GM18519 (cell line): ENCODE measurements around the gene HOXD13.

Experiments
- ATAC-seq: cut with Tn5 transposase; IDR thresholded peaks from one replicate; pipeline ENCODE4 v1.9.1; 2021; ENCODE audit warnings: mild to moderate bottlenecking, moderate library complexity; ENCODE audit not compliant: unreplicated experiment, low FRiP score

The HOXD13 gene

DNA sequence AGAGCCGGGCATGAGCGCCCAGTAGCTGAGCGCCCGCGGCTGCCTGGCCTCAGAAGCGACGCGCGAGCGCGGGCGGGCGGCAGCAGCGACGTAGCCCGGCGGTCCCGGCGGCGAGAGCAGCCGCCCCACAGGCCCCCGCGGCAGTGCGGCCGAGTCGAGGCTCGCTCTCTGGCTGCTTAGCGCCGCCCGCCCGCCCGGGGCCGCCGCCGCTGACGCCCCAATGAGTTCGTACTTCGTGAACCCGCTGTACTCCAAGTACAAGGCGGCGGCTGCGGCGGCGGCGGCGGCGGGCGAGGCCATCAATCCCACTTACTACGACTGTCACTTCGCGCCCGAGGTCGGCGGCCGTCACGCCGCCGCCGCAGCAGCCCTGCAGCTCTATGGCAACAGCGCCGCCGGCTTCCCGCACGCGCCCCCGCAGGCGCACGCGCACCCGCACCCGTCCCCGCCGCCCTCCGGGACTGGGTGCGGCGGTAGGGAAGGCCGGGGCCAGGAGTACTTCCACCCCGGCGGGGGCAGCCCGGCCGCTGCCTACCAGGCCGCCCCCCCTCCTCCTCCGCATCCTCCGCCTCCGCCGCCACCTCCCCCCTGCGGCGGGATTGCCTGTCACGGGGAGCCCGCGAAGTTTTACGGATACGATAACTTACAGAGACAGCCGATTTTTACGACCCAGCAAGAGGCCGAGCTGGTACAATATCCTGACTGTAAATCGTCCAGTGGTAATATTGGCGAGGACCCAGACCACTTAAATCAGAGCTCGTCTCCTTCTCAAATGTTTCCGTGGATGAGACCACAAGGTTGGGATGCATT lies 37.8 kb downstream of the HOXD13 start:
- no peak for ATAC-seq

- ATAC-seq, result no peak
Measured at GRCh38 chr2:176130957-176131847, 38.7 kb downstream of the HOXD13 start.

GRCh38 chr2:176131848-176132158 lies 39.3 kb downstream of the HOXD13 start:
- no peak for ATAC-seq

DNA sequence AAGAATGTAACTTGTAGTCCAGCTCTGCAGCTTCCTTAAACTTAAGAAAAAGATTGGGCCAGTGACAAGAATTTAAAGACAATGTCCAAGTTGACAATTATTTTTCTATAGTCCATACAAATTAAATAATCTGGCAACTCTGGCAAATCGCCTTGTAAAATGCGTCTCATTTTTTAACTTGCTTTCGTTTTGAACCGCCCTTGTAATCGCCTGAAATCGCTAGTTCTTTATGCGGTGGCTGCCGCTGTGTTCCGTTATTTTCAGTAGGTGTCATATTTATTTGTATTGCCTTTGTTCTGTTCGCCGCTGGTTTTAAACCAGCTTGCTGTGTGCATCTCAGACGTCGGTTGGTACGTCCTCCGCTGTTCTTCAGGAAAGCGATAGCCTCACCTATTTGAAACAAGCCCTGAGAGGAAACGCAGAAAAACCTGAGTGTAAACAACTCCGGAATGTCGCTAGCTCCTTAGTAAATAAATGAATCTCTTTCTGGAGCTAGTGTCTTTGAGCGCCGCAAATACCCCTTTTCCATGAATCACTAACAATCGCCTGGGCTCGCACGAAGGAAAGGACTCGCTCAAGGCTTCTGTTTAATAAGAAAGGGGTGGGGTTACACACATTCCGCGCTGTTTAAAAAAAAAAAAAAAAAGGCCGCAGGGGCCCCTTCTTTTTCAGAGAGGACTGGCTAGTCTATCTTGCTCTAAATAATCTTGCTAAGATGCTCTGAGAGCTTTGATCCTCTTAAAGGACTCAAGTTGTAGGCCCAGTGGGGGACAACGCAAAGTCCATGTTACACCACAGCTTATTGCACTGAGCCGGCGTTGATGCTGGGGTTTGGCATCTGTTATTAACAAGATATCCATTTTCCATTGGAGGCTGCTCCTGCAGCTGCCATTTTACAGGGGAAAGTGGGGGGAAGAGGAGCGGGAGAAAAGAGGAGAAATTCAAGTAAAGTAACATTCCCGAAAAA lies 40.0 kb downstream of the HOXD13 start:
- ATAC-seq, result no peak

DNA sequence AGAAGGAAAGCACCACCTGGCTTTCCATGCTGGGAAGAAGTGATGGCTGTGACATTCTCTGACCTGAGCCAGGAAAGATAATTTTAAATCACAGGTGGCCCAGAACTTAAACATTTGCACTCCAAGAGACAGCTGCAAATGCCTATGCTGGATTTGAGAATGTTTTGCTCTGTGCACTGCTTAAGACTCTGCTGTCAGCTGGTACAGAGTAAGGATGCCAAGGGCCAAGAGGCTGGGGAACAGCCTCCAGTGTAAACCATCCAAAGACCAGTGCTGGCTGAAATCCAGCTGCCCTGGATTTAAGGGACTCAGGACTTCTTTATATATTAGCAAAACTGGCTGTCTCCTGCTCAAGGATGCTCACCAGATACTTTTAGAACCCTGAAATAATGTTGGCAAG lies 40.9 kb downstream of the HOXD13 start:
- ATAC-seq, result no peak

GRCh38 chr2:176134035-176134434 lies 41.5 kb downstream of the HOXD13 start:
- no peak for ATAC-seq

GRCh38 chr2:176135035-176135440 lies 42.5 kb downstream of the HOXD13 start:
- ATAC-seq, result no peak

DNA sequence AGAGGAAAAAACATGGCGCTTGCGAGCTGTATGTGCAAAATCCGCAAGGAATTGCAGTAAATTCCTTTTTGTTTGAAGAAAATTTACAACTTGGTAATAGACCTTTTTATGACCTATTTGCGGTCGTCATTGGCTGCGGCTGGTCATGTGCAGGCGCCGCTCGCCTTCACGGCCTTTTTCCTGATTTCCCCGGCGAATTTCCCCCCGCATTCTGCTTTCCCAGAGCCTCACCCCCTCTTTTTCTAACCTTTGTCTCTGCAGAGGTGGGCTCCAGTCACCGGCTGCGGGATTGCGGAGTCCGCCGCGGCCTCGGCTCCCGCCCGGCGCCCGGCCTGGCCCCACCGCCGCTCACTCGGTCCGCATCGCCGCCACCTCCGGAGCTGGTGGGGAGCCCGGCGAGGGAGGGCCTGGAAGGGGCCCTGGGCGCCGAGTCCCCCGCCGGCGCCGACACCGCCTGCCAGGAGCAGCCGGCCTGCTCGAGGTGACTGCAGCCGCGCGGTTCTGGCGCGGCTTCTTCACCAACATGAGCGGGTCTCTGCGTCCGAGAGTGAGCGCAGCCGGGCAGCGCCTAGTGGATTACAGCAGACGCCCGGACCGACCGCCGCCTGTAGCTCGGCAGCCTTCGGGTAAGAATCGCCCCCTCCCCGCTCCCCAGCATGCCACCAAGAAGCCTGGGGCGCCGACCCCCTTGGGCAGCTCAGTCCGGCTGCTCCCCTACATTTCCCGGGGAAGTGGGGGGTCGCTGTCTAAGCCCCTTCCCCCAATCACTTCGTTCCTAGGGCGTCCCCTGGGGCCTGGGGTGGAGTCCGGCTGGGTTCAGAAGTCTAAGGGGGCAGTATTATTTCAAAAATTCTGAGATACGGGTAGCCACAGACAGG lies 44.1 kb downstream of the HOXD13 start:
- no peak for ATAC-seq

DNA sequence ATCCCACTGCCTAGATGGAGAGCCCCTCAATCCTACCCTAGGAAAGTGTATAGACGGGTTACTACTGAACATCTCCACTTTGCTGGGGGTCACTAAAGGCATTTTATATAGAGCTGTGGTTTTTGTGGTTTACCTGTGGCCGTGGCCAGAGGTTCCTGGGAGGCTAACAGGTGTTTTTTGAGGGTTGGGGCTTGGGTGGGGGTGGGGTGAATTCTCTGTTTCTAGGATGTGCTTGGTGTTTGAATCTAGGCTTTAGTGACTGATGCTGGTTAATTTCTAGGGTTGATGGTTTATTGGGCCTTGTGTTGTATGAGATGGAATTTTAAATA lies 44.7 kb downstream of the HOXD13 start:
- no peak for ATAC-seq

- no peak for ATAC-seq
Measured at GRCh38 chr2:176137906-176138305, 45.4 kb downstream of the HOXD13 start.

GRCh38 chr2:176138526-176138922 lies 46.0 kb downstream of the HOXD13 start:
- ATAC-seq, result no peak

DNA sequence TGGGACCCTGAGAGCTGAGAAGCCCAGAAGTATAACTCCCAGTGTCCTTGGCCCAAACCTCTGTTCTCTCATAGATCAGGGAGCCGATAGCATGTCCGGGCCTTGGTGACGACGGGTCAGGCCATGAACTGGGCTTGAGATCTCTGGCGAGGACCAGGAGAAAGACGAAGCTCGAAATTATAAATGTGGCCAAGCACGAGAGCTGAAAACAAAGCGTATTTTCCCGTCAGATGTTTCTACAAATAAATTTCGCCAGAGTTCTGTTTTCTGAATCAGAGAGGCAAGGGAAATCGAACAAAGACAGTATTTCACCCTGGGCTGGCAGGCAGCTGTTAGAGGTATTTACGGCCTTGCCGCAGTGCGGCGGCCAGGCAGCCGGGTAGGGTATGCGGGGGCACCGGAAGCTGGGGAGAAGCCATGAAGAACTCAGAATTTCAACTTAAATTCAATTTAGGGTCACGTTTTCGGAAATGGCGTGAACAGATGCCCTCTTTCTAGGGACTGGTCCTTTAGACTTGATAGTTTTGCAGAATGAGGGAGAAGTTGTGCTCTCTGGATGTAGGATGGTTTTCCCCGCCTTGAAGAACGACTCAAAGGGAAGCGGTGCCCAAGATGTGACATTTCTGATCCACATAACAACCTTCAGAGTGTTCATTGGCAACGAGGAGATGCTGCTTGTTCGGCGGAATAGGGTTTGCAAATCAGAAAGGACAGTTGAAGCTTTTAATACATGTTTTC lies 46.6 kb downstream of the HOXD13 start:
- no peak for ATAC-seq

DNA sequence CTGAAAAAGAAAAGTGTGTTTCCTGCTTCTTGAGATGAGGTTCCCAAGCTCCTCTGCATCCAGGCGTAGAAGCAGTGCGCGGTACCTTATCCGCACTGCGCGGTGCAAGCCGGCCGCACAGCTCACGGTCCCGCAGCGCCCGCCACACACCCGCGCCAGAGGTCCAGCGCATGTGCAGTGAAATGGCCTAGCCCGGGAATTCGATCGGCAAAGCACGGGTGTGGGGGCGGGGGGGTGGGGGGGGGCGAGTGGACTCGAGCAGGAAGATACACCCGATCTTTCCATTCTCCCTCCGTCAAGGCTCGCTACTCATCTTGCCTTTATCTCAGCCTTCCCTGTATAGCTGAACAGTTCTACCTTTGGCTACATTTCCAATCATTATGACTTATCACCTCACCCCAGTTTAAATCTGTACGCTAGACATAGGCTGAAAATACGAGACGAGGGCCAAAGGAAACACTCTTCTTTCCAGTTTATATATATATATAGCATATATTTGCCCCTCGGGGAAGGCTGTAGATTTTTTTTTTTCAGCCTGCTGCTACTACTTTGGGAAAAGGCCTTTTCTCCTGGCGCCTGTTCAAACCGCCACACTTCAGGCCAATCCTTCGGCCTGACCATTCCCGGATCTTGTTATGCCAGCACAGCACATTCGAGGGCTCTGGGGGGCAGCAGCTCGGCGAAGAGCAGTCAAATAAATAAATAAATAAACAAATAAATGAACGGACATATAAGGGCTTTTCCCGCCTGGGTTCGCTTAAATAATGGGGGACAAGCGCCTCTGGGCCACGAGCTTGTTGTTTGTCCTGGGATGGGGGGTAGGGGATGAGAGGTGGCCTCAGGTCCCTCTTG lies 47.4 kb downstream of the HOXD13 start:
- ATAC-seq, result no peak

DNA sequence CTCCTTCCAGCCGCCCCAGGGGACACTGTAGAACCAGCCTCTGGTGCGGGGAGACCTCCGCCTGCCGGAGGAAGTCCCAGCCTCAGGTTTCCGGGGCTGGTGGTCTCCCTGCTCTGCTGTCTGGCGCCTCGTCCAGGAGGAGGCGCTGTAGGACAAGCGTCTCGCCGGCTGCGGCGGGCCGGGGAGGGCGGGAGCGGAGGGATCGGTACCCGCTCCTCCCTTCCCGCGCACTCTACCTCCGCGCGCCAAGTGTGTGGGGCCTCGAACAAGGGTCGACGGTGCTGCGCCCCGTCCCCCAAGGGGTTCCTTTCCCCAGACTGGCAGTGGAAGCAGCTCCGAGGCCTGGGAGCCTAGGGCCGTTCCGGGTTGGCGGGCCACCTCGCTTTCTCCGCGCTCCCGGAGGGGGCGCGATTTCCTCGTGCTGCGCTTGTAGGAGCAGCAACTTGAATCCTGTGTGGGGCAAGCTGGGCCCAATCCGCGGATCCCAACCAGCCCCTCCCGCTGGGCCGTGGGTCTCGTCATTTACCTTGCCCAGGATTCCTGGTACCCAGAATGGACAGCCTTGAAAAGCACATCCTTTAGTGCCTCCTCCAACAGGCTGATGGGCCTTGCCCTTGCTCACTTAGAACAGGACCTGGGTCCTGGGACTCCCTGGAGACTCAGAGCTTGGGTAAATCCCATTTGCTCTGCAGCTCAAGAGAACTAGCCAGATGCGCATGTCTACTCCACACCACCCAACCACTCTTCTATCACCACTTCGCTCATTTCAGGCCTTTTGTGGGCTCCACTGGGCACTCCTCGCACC lies 48.2 kb downstream of the HOXD13 start:
- peak; percentile 87 for ATAC-seq

GRCh38 chr2:176142281-176142680 lies 49.8 kb downstream of the HOXD13 start:
- ATAC-seq, result no peak
